GM23248 (cell line): ENCODE data around the gene FGF14. TPM values are rescaled to one million over a fixed set of nuclear protein-coding genes. Genes with fewer than 3 reads are reported as not detected.

Experiments
- DNase-seq: peaks from one replicate; pipeline ENCODE4 v3.0.0-alpha.2; 2015
- H2AFZ ChIP-seq: fragments of 200-600 bp; sonication (generic); 2 replicates; pipeline ENCODE4 v1.6.1; 2016; ENCODE audit warnings: antibody characterized with exemption
- H3F3A ChIP-seq: fragments of 200-600 bp; sonication (generic); 2 replicates; pipeline ENCODE4 v1.6.1; 2016; ENCODE audit warnings: mild to moderate bottlenecking, antibody characterized with exemption, mixed run types; ENCODE audit not compliant: insufficient read depth
- H3K27ac ChIP-seq: fragments of 200-600 bp; sonication (generic); 2 replicates; pipeline ENCODE4 v1.5.1; 2016; ENCODE audit warnings: mild to moderate bottlenecking
- H3K27me3 ChIP-seq: fragments of 200-600 bp; sonication (generic); replicated peaks from 2 replicates; pipeline ENCODE4 v1.6.1; 2016; ENCODE audit warnings: mild to moderate bottlenecking; ENCODE audit not compliant: insufficient read depth
- H3K36me3 ChIP-seq: fragments of 200-600 bp; sonication (generic); 2 replicates; pipeline ENCODE4 v1.6.1; 2016; ENCODE audit warnings: low read depth, mild to moderate bottlenecking
- H3K4me1 ChIP-seq: fragments of 200-600 bp; sonication (generic); 2 replicates; pipeline ENCODE4 v1.6.1; 2016; ENCODE audit warnings: mild to moderate bottlenecking; ENCODE audit not compliant: insufficient read depth
- H3K4me2 ChIP-seq: fragments of 200-600 bp; sonication (generic); one replicate; pipeline ENCODE4 v1.6.1; 2016; ENCODE audit warnings: mild to moderate bottlenecking; ENCODE audit not compliant: unreplicated experiment
- H3K4me3 ChIP-seq: fragments of 200-600 bp; sonication (generic); 2 replicates; pipeline ENCODE4 v1.5.1; 2016; ENCODE audit warnings: mild to moderate bottlenecking
- H3K79me2 ChIP-seq: fragments of 200-600 bp; sonication (generic); 2 replicates; pipeline ENCODE4 v1.6.1; 2016; ENCODE audit warnings: mild to moderate bottlenecking; ENCODE audit not compliant: insufficient read depth
- H3K9ac ChIP-seq: fragments of 200-600 bp; sonication (generic); 2 replicates; pipeline ENCODE4 v1.6.1; 2016; ENCODE audit warnings: mild to moderate bottlenecking
- H3K9me2 ChIP-seq: fragments of 200-600 bp; sonication (generic); 2 replicates; pipeline ENCODE4 v1.6.1; 2016; ENCODE audit warnings: mixed run types, mild to moderate bottlenecking, moderate library complexity; ENCODE audit not compliant: insufficient read depth
- H3K9me3 ChIP-seq: fragments of 200-600 bp; sonication (generic); one replicate; pipeline ENCODE4 v1.6.1; 2017; ENCODE audit warnings: low read depth
- H4K20me1 ChIP-seq: fragments of 200-600 bp; sonication (generic); 2 replicates; pipeline ENCODE4 v1.6.0; 2016; ENCODE audit not compliant: insufficient read depth
- EZH2 ChIP-seq: fragments of 200-600 bp; sonication (generic); IDR thresholded peaks from 2 replicates; pipeline ENCODE4 v1.6.1; 2018; ENCODE audit warnings: antibody characterized with exemption, mild to moderate bottlenecking; ENCODE audit not compliant: insufficient read depth, poor library complexity, severe bottlenecking
- EZH2phosphoT487 ChIP-seq: fragments of 200-600 bp; sonication (generic); IDR thresholded peaks from 2 replicates; pipeline ENCODE4 v1.6.1; 2018; ENCODE audit warnings: antibody characterized with exemption, moderate library complexity, mild to moderate bottlenecking, low read depth; ENCODE audit not compliant: insufficient read depth
- WGBS, 2 experiments: methylation state at CpG; one replicate each; pipeline ENCODE4 v1.1.6; 2015 to 2017; ENCODE audit warnings: low lambda C conversion rate in 2 of 2, low coverage in 1 of 2; ENCODE audit errors: missing lambda C conversion rate in 2 of 2; 5-methylcytosine and 5-hydroxymethylcytosine counted together
- in situ Hi-C: fragments of 300-500 bp; cut with MboI; formaldehyde crosslinking; loops from 2 replicates; pipeline ENCODE4 v1.15.0; 2020
- polyA plus RNA-seq: library from polyadenylated mRNA; unstranded; fragments of >200 nt; fragmentation: Nextera tagmentation; extraction: Ambion mirVana; gene quantifications from 2 replicates; pipeline ENCODE4 v1.2.1, GENCODE V29; 2016
- total RNA-seq: library from RNA; depleted of rRNA; stranded (reverse); fragments of >200 nt; shearing (Covaris generic); gene quantifications from 2 replicates; pipeline ENCODE4 v1.2.3, GENCODE V29; 2014

FGF14 gene
- total and polyA plus RNA-seq, 2 experiments from 2014 or later: 1.9 TPM; not detected in 1

DNA sequence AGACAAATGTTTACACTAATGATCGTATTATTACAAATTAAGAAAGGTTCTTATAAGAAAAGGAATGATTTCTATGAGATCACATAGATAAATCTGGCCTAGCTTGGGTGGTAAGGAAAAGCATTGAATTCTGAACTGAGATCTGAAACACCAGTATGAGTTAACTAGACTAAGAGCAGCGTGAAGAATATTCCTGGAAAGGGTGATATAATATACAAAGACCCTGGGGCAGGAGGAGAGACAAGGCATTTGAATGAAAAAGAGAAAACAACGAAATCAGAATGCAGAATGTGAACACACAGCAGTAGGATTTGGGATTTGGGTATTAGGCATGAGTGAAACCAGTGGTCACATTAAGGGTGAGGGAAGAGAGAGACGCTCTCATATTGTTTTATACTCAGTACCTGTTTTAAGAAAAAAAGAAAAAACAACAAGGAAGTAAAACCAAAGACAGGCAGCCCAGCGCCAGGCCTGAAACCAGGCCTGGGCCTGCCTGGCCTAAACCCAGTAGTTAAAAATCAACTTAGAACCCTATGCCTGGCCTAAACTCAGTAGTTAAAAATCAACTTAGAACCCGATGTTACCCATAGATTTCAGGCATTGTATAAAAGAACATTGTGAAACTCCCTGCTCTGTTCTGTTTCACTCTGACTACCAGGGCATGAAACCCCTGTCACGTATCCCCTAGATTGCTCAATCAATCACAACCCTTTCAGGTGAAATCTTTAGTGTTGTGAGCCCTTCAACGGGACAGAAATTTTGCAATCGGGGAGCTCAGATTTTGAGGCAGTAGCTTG, 662.3 kb downstream of the FGF14 start:
- Histone ChIP-seq H3K9ac (no peak overlapping the region), H3K4me1 (no peaks in the 10 kb centered on the region), H3K27me3 (no peaks in the 10 kb centered on the region), H4K20me1 (no peaks in the 10 kb centered on the region), H3F3A (0 out of 2 replicates have a peak, but pooled peaks cover 13% of the 10 kb centered on the region), H3K4me2 (no peak overlapping the region), H3K36me3 (no peaks in the 10 kb centered on the region), H3K27ac (no peak overlapping the region), H3K4me3 (no peak overlapping the region), H3K9me3 (no peaks in the 10 kb centered on the region), H3K9me2 (no peaks in the 10 kb centered on the region), H3K79me2 (no peaks in the 10 kb centered on the region), H2AFZ (no peak overlapping the region)
- TF ChIP-seq EZH2 (no peak), EZH2phosphoT487 (no peak)
- 83% methylated on average over 9 of the region's 9 CpGs for whole genome bisulfite sequencing, 2 experiments
- in situ Hi-C loops: no loop called here
- no peak for DNase-seq

DNA sequence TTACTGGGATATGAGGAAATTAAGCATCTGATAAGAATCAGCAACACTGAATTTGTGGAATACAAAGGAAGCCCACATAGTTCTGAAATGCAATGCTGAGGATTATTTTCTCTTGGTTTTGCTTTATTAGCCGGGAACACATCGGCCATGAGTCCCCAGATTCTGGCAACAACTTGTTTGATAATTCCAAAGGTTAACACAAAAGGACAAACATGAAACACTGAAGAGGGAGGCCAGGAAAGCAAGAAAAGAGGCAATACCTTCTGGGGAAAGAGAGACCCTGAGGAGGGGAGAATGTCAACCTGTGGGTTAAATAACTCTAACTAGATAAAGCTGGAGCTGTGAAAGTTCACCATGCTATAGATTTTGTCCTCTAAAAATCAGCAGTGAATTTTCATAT, 663.5 kb downstream of the FGF14 start:
- Histone ChIP-seq H4K20me1 (no peaks in the 10 kb centered on the region), H3K27me3 (no peaks in the 10 kb centered on the region), H3K9me3 (no peaks in the 10 kb centered on the region), H3K79me2 (no peaks in the 10 kb centered on the region), H3K4me3 (no peak overlapping the region), H3K36me3 (no peaks in the 10 kb centered on the region), H3K9me2 (no peaks in the 10 kb centered on the region), H3K9ac (no peak overlapping the region), H3F3A (0 out of 2 replicates have a peak, but pooled peaks cover 13% of the 10 kb centered on the region), H3K4me2 (no peak overlapping the region), H2AFZ (no peak overlapping the region), H3K4me1 (no peaks in the 10 kb centered on the region), H3K27ac (no peak overlapping the region)
- WGBS, 2 experiments: 91 to 94% methylated on average over 2 of the region's 2 CpGs
- TF ChIP-seq EZH2phosphoT487 (no peak), EZH2 (no peak)
- in situ Hi-C loops: no loop called here
- no peak for DNase-seq

DNA sequence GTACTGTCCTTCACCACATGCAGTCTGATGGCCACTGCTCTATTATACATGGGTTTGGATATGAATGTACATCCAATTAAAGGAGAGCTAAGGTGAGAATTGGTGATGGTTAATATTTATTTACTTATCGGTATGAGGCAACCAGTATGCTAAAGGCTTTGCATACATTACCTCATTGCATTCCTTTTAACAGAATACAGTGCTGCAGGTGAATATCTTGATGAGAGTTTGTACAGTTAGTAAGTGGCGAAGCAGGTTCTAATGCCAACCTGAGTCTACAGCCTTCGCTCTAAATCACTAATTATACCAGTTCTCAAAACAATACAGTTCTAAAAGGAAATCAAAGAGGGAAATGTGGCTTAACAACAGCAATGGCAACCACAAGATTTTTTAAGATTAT, 665.3 kb downstream of the FGF14 start:
- Histone ChIP-seq H3K4me1 (no peaks in the 10 kb centered on the region), H2AFZ (no peak overlapping the region), H3K9ac (no peak overlapping the region), H3K79me2 (no peaks in the 10 kb centered on the region), H3K9me3 (no peaks in the 10 kb centered on the region), H3F3A (0 out of 2 replicates have a peak, but pooled peaks cover 13% of the 10 kb centered on the region), H3K27me3 (no peaks in the 10 kb centered on the region), H3K4me3 (no peak overlapping the region), H3K4me2 (no peak overlapping the region), H3K9me2 (no peaks in the 10 kb centered on the region), H3K27ac (no peak overlapping the region), H4K20me1 (no peaks in the 10 kb centered on the region), H3K36me3 (no peaks in the 10 kb centered on the region)
- DNase-seq: no peak
- 61 to 67% methylated on average over 3 of the region's 3 CpGs for WGBS, 2 experiments
- TF ChIP-seq EZH2: no peak
- TF ChIP-seq EZH2phosphoT487: no peak
- in situ Hi-C loops: no loop called here

DNA sequence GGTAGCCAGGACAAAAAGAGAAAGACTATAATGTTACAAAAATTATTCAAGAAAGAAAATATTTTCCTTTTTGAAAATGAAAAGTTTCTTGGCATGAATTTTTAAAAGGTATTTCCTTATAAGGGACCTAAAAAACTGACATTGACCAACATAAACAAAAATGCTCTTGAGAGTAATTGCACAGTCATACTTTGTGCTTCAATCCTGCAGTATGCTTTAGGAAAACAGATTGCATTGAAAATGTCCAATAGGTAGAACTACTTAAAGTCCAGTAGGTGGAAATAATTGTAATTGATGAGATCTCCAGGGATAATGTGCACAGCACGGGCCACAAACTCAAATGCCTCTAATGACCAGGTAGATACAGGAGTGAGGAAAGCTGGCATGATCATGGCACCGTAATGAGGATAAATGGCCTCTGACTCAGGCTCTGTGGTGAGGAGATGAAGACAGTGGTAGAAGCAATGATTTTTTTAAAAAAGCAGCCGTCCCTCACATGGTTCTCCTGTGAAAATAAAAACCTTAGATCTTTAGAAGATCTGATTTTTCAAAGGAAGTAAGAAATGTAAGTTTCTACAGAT, 671.3 kb downstream of the FGF14 start:
- DNase-seq: peak; percentile 14
- in situ Hi-C loops: no loop called here
- no peaks in the 10 kb centered on the region for H3K36me3 ChIP-seq
- no peak overlapping the region for H3K4me3 ChIP-seq
- H3K9ac ChIP-seq: no peak overlapping the region
- H2AFZ ChIP-seq: no peak overlapping the region
- no peak overlapping the region for H3K4me2 ChIP-seq
- H3K9me2 ChIP-seq: no peaks in the 10 kb centered on the region
- H3K27ac ChIP-seq: no peak overlapping the region
- no peaks in the 10 kb centered on the region for H4K20me1 ChIP-seq
- H3F3A ChIP-seq: peaks cover 10% of the 10 kb centered on the region; the same call in 1 of the 2 replicates
- H3K27me3 ChIP-seq: no peaks in the 10 kb centered on the region
- no peak for TF ChIP-seq EZH2
- TF ChIP-seq EZH2phosphoT487: no peak
- H3K9me3 ChIP-seq: no peaks in the 10 kb centered on the region
- no peaks in the 10 kb centered on the region for H3K4me1 ChIP-seq
- no peaks in the 10 kb centered on the region for H3K79me2 ChIP-seq
- 91 to 96% methylated on average over 3 of the region's 3 CpGs for WGBS, 2 experiments
